HG02970 (cell line): ENCODE data around the gene PXDN.
"Not testable (repeated sequence)": the region's sequence is repeated elsewhere in the genome, so short reads cannot be mapped to it uniquely, and the experiment has no call there.

Experiments used
- ATAC-seq: cut with Tn5 transposase; IDR thresholded peaks from one replicate; pipeline ENCODE4 v1.9.1; 2021; ENCODE audit warnings: mild to moderate bottlenecking, moderate library complexity, moderate number of reproducible peaks; ENCODE audit not compliant: unreplicated experiment, low FRiP score

The PXDN gene

DNA sequence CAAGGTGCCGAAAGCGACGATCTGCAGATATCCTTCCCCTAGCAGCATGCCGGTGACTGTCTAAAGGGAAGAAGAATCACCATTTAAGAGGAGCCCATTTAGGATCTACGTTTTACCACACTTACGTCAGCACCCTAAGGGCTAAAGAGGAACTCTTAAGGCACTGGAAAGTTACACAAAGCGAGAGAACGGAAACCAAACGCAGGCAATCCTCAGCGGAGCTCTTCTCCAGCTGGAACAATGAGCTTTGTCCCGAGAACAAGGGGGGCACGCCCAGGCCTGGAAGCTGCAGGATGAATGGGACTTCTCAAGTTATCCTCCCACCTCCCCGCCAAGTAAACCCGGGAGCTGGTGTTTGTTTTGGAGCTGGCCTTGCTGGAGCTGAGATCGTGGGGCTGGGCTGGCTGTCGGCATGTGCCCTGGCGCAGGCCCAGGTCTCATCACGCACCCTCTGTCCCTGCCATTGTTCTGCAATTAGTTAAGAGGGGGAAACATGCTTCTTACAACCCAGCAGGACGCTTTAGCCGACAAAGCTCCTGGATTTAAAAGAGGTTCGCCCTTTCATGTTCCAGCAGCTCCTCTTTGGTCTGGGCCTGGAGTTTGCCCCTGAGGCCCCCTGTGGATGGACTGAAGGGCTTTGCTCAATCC lies 36.4 kb downstream of the PXDN start:
- ATAC-seq: no peak

DNA sequence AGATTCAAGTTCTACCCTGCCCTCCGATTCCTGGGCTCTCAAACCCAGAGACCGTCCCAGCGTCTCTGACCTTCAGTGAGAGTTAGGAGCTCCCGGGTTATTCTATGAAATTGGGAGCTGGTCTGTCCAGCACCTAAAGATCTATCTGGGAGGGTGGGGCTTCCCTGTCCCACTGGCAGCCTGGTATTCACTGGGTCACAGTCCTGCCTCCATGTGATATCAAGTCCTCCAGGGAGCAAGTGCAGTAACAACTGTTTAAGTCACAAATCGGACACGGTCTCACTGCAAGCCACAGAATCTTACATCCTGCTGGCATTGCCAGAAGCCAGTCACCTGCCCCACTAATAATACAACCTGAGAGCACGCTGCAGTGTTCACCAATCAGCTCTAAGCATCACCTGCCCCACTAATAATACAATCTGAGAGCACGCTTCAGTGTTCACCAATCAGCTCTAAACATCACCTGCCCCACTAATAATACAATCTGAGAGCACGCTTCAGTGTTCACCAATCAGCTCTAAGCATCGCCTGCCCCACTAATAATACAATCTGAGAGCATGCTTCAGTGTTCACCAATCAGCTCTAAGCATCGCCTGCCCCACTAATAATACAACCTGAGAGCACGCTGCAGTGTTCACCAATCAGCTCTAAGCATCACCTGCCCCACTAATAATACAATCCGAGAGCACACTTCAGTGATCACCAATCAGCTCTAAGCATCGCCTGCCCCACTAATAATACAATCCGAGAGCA lies 38.0 kb downstream of the PXDN start:
- ATAC-seq: not testable (repeated sequence)

DNA sequence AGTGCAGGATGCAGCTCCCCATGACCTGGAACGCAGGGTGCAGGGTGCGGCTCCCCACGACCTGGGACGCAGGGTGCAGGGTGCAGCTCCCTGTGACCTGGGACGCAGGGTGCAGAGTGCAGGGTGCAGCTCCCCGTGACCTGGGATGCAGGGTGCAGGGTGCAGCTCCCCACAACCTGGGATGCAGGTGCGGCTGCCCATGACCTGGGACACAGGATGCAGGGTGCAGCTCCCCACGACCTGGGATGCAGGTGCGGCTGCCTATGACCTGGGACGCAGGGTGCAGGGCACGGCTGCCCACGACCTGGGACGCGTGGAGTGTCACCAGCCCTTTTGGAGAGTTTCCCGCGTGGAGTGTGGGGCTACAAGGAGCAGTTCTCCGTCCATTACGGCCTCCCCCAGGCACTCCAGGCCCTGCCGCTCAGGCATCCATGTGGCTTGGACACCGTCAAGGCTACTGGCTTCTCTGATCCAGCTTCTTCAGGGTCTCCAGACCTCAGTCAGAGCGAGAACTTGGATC lies 38.7 kb downstream of the PXDN start:
- no peak for ATAC-seq

DNA sequence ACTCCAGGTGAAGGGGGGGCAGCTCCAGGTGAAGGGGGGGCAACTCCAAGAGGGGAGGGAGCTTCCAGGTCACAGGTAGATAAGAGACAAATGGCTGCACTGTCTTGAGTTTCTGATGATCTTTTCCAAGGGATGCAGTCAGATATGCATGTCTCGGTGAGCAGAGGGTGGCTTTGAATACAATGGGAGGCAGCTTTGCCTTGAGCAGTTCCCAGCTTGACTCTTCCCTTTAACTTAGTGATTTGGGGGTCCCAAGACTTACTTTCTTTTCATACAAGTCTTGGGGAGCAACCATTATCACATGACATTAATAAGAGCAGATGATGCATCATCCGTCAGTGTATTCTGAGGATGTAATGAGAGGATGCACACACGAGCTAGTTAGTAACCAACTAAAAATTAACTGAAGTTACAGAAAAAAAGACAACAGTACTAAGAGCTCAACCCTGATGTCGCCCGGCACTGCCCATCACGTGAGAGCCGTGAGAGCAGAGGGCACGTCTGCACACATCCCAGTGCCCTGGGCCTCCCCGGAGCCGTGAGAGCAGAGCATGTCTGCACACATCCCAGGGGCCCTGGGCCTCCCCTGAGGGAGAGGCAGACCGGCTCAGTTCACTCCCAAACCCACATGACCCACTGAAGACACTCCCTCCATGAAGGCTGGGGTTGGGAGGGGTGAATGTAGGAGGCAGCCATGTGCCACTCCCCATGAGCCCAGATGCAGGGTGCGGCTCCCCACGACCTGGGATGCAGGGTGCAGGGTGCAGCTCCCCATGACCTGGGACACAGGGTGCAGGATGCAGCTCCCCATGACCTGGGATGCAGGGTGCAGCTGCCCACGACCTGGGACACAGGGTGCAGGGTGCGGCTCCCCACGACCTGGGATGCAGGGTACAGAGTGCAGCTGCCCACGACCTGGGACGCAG lies 39.4 kb downstream of the PXDN start:
- ATAC-seq: no peak

DNA sequence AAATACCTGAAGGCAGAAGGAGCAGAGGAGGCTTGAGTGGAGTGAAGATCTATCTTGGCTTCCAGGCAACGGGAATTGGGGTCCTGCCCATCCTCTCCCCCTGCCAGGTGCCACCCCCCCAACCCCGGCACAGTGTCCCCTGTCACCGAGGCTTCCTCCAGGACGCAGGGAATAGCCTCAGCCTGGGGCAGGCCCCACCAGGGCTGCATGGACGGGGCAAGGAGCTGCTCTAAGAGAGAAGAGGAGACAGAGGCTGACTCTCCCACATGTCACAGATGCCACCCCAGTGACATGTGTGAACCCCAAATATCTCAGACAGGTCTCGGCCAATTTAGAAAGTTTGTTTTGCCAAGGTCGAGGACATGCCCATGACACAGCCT lies 42.1 kb downstream of the PXDN start:
- ATAC-seq: no peak

DNA sequence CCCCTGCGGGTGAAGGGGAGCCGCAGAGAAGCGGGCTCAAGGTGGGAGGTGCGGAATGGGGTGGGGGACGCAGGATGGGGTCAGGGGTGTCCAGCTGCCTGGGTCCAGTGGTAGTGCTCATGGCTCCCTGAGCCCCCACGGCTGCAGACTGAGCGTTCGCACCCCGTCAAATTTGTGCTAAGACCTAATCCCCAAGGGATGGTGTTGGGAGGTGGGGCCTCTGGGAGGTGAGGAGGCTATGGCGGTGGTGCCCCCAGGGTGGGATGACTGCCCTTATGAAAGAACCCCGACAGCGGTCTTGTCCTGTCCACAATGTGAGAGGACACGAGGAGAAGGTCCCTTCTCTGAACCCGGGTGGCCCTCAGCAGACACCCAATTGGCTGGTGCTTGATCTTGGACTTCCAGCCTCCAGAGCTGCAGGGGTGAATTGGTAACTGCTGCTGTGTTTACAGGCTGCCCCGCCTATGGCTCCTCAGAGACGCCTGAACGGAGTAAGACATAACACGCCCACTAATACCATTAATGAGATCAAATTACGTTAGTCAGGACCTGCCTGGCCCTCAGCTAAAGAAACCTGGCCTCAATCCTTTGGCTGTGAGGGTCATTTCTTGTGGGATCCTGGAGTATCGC lies 42.6 kb downstream of the PXDN start:
- no peak for ATAC-seq

DNA sequence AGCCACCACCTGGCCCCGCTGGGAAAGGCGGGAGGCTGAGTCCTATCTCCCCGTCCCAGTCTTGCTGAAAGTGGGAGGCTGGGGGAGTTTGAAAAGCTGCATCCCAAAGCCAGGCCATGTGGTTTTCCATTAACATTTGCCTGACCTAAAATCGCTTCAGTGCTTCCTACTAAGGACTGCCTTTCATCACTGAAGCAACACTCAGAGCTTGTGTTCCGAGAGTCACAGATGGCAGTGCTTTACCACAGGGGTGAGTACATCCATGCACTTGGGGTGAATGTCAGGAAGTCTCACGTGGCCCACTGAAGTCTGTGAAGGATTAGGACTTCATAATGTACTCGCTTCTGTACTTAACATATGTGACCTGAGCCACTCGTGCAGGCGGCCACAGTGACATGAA lies 43.3 kb downstream of the PXDN start:
- ATAC-seq: no peak

DNA sequence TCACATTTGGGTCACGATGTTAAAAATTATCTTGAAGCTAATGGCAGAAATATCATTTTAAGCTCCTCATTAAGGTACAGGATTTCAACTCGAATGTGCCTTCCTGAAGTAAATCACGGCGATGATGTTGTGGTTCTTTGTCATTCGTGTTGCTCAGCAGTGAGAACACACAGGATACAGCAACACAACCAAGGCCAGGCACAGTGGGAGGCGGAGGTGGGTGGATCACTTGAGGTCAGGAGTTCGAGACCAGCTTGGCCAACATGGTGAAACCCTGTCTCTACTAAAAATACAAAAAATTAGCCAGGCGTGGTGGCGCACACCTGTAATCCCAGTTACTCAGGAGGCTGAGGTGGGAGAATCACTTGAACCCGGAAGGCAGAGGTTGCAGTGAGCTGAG lies 43.9 kb downstream of the PXDN start:
- ATAC-seq: not testable (repeated sequence)

DNA sequence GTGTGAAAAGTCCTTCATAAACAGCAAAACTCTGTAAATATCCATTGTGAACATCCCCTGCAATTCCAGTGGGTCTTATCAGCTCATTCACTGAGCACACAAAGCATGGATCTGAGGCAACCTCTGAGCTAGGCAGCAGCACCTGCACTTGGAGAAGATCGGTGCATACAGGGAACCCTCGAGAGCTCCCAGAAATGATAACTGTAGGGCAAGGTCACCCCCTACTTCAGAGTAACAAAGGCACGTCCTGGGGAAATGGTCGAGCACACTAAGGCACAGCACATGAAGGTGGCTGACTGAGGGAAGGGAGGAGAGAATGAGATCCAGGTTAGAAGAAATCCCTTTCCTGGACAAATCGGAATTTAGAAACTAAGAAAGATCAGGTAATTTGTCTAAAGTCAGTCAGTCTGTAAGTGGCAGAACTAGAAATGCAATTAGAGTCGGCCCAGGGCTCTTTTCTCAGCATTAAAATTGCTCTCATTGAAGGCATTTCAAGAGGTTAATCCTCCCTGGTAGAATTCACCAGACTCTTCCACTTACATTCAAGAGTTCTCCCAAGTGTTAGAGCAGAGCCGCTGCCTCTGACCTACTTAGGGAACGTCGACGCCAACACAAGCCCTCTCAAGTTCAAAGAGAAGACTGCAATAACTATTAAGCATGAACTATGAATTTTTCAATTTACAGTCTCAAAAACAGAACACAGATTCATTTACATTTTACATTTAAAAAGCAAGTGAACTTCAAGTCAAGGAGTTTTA lies 45.9 kb downstream of the PXDN start:
- no peak for ATAC-seq

DNA sequence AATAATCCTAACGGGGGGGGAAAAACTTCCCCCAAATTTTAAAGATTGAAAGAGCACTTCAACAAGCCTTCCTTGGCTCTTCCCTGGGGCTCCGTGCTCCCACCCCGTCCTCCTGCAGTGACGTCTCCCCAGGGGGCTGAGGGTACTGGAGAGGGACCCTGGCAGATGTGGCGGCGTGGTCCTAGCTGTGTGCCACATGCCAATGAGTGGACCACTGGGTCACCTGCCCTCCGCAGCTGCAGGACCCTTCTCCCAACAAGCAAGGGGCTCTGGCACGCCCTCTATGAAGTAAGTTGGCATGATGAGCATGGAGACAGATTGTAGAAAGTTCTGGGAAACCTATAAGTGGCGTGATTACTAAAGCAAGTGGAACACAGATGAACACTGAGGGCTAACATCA lies 46.7 kb downstream of the PXDN start:
- ATAC-seq: no peak

DNA sequence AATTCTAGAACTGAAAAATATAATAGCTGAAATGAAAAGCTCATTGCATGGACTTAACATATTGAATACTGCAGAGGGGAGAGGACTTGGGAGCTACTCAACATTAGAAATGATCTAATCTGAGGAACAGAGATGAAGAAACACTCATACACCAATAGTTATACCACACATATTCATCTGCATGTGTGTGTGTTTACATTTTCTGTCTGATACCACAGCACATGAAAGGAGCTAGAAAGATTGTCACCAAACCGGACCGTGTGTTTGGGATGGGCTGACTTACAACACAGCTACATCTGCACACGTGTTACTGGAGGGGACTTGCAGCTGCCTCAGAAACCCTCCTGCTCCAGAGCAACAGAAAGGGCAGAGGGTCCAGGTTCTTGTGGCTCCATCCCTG lies 47.8 kb downstream of the PXDN start:
- ATAC-seq: no peak

DNA sequence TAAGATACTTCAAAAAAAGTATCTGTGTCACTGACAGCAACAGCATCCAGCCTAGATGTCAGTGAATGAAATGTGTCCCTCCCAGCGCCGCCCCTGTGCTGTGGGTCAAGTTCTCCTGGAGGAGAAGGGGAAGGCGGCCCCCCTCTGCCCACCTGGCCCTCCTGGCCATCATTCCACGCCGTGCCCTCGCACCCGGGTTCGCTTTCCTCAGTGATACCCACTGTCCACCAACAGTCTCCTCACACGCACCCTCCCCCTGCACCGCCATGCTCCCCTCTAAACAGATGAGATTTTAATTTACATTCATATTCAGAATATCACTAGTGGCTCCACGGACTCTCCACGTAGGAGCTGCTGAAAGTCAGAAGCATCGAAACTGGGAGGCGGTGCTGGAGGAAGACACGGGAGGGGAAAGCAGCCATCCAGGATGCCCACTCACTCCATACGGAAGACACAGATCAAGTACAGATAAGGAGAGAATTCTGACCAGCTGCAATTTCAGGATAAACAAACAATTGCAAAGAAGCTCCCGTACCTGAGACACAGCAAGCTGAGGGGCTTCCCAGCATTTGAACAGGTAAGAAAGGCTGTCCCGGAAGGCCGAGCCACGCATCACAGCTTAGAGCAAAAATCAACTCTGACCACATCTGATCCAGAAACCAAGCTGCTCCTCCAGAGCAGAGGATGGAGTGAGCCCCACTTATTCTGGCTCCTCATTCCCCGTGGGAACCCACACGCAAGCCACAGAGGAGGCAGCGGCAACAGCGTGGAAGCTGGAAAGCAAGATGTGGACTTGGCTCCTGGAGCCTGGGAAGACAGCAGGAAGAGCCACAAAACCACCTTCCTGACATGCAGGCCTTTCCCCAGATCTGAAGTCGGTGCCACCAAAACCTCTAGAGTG lies 49.7 kb downstream of the PXDN start:
- no peak for ATAC-seq

DNA sequence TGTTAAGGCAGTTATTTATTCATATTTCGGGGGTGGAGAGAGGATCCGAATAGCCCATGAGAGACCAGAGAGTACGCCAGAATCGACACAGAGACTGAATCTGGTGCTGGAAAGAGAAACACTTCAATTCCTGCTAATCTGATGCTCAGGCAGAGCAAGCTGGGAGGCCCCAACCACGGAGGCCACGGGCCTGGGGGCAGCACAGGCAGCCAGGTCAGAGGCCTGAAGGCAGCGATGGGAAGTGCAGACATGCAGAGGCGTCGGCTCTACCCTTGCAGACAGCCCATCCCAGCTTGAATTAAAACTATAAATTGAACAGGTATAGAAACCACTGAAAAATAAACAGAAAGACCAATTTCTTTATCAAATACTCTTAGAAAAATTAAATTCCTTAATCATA lies 50.6 kb downstream of the PXDN start:
- ATAC-seq: no peak

DNA sequence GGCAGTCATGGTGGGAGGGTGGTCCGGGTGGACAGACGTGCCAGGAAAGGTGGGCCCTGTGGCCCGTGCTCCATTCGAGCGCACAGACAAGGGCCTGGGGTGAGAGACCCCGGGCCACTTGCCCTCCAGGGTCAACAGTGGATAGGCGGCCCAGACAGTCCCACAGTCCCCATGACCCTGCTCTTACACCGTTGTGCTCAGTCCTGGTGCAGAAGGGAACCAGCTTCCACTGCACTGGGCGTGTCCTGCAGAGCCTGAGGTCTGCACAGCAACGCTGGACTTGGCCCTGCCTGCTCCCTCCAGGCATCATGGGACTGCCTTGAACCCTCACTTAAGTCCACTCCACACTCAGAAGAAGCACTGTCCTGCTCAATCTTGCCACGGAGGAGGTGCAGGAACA lies 52.0 kb downstream of the PXDN start:
- ATAC-seq: no peak

DNA sequence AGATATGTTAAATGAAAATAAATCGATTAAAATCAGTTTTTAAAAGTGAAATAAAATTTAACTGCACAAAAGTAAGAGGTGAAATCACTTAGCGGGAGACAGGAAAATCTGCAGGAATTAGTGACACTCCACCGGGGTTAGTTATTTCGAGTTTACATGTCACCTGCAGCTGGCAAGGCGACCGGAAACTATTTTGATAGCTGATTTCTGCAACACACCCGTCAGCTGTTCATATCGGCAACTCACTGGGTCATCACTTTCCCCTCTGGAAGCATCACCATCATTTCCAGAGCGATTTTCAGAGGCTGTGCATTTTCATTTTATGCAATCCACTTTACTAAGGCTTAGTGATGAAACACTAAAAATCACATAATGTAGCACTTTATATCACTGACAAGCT lies 52.9 kb downstream of the PXDN start:
- no peak for ATAC-seq

DNA sequence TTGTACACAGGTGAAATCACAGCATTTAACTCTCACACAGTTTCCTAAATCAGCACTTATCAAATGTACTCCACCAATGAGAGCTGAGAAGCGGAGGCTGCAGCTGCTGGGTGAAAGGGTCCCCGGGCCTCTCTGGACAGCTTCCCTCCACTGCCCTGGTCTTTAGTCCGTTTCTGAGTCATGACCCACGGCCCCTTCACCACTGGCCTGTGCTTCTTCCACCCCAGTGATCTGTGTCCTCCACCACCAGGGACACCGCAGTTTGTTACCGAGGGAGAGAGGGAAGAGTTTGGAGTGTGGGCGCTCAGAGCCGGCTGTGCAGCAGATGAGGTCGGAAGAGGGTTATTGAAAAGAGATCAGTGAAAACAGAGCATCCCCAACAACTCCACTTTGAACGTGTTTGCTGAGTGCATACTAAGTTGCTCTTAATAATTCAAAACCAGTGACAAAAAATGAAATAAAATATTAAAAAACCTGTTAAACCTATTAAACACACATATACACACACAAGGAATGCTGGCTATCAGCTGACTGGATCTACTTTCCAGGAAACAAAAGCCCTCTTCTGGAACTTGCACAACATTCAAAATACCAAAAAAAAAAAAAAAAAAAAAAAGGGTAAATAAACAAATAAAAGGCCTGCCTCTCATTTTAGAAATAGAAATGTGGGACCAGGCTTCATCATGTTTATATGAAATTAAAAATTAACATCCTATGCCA lies 54.1 kb downstream of the PXDN start:
- no peak for ATAC-seq

DNA sequence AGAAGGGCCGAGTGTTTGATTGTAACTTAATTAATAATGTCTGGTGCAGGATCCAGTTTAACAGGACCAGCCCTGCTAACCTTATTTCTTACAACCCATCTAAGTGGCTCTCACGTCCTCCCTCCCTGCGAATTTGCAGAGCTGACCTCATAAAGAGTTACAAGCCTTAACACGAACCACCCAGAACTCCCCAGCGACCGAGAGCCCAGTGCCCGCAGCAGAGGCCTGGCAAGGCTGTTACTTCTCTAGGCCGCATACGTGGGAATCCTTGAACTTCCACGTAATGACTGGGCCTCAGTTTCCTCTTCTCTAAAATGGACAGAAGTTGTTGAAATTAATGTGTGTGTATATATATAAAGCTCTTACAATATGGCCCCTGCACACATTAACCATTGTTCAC lies 55.5 kb downstream of the PXDN start:
- no peak for ATAC-seq

DNA sequence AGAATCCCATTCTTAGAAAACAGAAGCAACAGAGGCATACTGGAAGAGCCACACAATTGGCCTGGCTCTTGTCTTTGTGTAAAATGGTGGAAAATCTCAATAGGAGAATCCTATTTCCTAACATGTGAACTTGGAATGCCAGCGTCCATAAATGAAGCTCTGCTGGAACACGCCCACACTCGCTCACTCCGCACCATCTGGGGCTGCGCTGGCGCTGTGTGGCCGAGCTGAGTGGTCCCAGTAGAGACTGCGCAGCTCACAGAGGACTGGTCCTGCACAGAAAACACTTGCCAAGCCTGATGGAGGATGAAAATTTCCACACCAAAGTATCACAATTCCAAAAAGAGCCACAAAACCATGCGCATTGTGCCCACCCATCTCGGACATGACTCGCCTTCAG lies 56.2 kb downstream of the PXDN start:
- ATAC-seq: no peak
